ENCODE data around the gene TCEA3. TPM values are rescaled to one million over a fixed set of nuclear protein-coding genes. Genes with fewer than 3 reads are reported as not detected.

Gene TCEA3
- polyA plus RNA-seq, 3 donors: 10.9 to 77.7 (median 19.1) TPM

GRCh38 chr1:23400324-23401114 lies 24.0 kb downstream of the TCEA3 start:
- H3K27ac ChIP-seq (ENCODE audit: low read depth, low read length): no peak overlapping the region
- 80 to 87% (median 83%) methylated on average over 5 of the region's 5 CpGs for WGBS, 3 donors

GRCh38 chr1:23399229-23399628 lies 25.3 kb downstream of the TCEA3 start:
- H3K27ac ChIP-seq (ENCODE audit: low read depth, low read length): no peak overlapping the region
- WGBS, 3 donors: 90 to 97% (median 95%) methylated on average over 1 of the region's 1 CpG

GRCh38 chr1:23397908-23398307 lies 26.6 kb downstream of the TCEA3 start:
- H3K27ac ChIP-seq (ENCODE audit: low read depth, low read length): no peak overlapping the region
- WGBS, 3 donors: 94 to 98% (median 95%) methylated on average over 7 of the region's 7 CpGs

- 94 to 100% (median 96%) methylated on average over 2 of the region's 2 CpGs for WGBS, 3 donors
- no peak overlapping the region for H3K27ac ChIP-seq (ENCODE audit: low read depth, low read length)
Measured at GRCh38 chr1:23396380-23396779, 28.2 kb downstream of the TCEA3 start.

- WGBS, 3 donors: 75 to 96% (median 81%) methylated on average over 4 of the region's 4 CpGs
Measured at GRCh38 chr1:23395849-23396248, 28.7 kb downstream of the TCEA3 start.

GRCh38 chr1:23395154-23395724 lies 29.3 kb downstream of the TCEA3 start:
- H3K27ac ChIP-seq (ENCODE audit: low read depth, low read length): no peak overlapping the region
- 47 to 57% (median 55%) methylated on average over 8 of the region's 8 CpGs for WGBS, 3 donors

More at GRCh38 chr1:23395849-23396248, 28.7 kb downstream of the TCEA3 start:
- H3K27ac ChIP-seq (ENCODE audit: low read depth, low read length): no peak overlapping the region

- WGBS, 3 donors: 27 to 31% (median 28%) methylated on average over 7 of the region's 7 CpGs
- H3K27ac ChIP-seq (ENCODE audit: low read depth, low read length): peak overlapping the region; percentile 36
Measured at GRCh38 chr1:23394684-23395083, 29.9 kb downstream of the TCEA3 start.

GRCh38 chr1:23394181-23394580 lies 30.4 kb downstream of the TCEA3 start:
- H3K27ac ChIP-seq (ENCODE audit: low read depth, low read length): peak overlapping the region; percentile 36
- WGBS, 3 donors: 43 to 62% (median 62%) methylated on average over 4 of the region's 4 CpGs

- 68 to 79% (median 68%) methylated on average over 15 of the region's 15 CpGs for WGBS, 3 donors
Measured at GRCh38 chr1:23393706-23394105, 30.8 kb downstream of the TCEA3 start.

GRCh38 chr1:23392125-23392855 lies 32.3 kb downstream of the TCEA3 start:
- no peak overlapping the region for H3K27ac ChIP-seq (ENCODE audit: low read depth, low read length)
- WGBS, 3 donors: 75 to 87% (median 80%) methylated on average over 2 of the region's 2 CpGs

More at GRCh38 chr1:23393706-23394105, 30.8 kb downstream of the TCEA3 start:
- peak overlapping the region; percentile 36 for H3K27ac ChIP-seq (ENCODE audit: low read depth, low read length)

- WGBS, 3 donors: 67 to 78% (median 70%) methylated on average over 9 of the region's 9 CpGs
- no peak overlapping the region for H3K27ac ChIP-seq (ENCODE audit: low read depth, low read length)
Measured at GRCh38 chr1:23389837-23390321, 34.7 kb downstream of the TCEA3 start.

- H3K27ac ChIP-seq (ENCODE audit: low read depth, low read length): no peak overlapping the region
- WGBS, 3 donors: 79 to 92% (median 88%) methylated on average over 8 of the region's 8 CpGs
Measured at GRCh38 chr1:23387494-23387893, 37.1 kb downstream of the TCEA3 start.

GRCh38 chr1:23385119-23385621 lies 39.4 kb downstream of the TCEA3 start:
- WGBS, 3 donors: 79 to 81% (median 79%) methylated on average over 14 of the region's 14 CpGs
- H3K27ac ChIP-seq (ENCODE audit: low read depth, low read length): no peak overlapping the region

- WGBS, 3 donors: 74 to 83% (median 79%) methylated on average over 11 of the region's 11 CpGs
Measured at GRCh38 chr1:23384312-23385058, 40.1 kb downstream of the TCEA3 start.

GRCh38 chr1:23383577-23384311 lies 40.8 kb downstream of the TCEA3 start:
- no peak overlapping the region for H3K27ac ChIP-seq (ENCODE audit: low read depth, low read length)
- 56 to 71% (median 66%) methylated on average over 8 of the region's 8 CpGs for WGBS, 3 donors

More at GRCh38 chr1:23384312-23385058, 40.1 kb downstream of the TCEA3 start:
- no peak overlapping the region for H3K27ac ChIP-seq (ENCODE audit: low read depth, low read length)

- WGBS, 3 donors: 84 to 88% (median 86%) methylated on average over 5 of the region's 5 CpGs
- H3K27ac ChIP-seq (ENCODE audit: low read depth, low read length): no peak overlapping the region
Measured at GRCh38 chr1:23381233-23381885, 43.2 kb downstream of the TCEA3 start.

- WGBS, 3 donors: 52 to 58% (median 57%) methylated on average over 5 of the region's 5 CpGs
- no peak overlapping the region for H3K27ac ChIP-seq (ENCODE audit: low read depth, low read length)
Measured at GRCh38 chr1:23380719-23381118, 43.8 kb downstream of the TCEA3 start.

Data from adipose tissue (tissue), 3 donors.